Mesenchymal stem cell (in vitro differentiated cells and primary cell): ENCODE measurements around the gene HAPLN3. TPM values are rescaled to one million over a fixed set of nuclear protein-coding genes. Genes with fewer than 3 reads are reported as not detected.

ENCODE experiments used
- DNase-seq: peaks from one replicate; pipeline ENCODE4 v3.0.0-alpha.2; 2013
- H2AFZ ChIP-seq: one replicate; pipeline ENCODE4 v1.6.1; 2013; ENCODE audit warnings: low read depth, mild to moderate bottlenecking, control low read depth, inconsistent platforms, low read length, moderate library complexity
- H2AK5ac ChIP-seq: 2 replicates; pipeline ENCODE4 v1.6.1; 2013; ENCODE audit warnings: low read length, moderate library complexity, mild to moderate bottlenecking, inconsistent platforms; ENCODE audit not compliant: severe bottlenecking
- H2BK120ac ChIP-seq: one replicate; pipeline ENCODE4 v1.6.1; 2013; ENCODE audit warnings: low read depth, mild to moderate bottlenecking, inconsistent platforms, low read length, moderate library complexity
- H2BK12ac ChIP-seq, 2 experiments: one replicate each; pipeline ENCODE4 v1.6.1; 2013; ENCODE audit warnings: inconsistent platforms in 2 of 2, low read length in 2 of 2, mild to moderate bottlenecking in 2 of 2, moderate library complexity in 2 of 2, control low read depth in 1 of 2
- H2BK15ac ChIP-seq: one replicate; pipeline ENCODE4 v1.6.1; 2013; ENCODE audit warnings: mild to moderate bottlenecking, low read depth, inconsistent platforms; ENCODE audit not compliant: poor library complexity, severe bottlenecking
- H2BK5ac ChIP-seq: 2 replicates; pipeline ENCODE4 v1.6.1; 2013; ENCODE audit warnings: low read depth, mild to moderate bottlenecking, low read length, control low read depth, inconsistent platforms; ENCODE audit not compliant: poor library complexity, severe bottlenecking
- H3K14ac ChIP-seq, 2 experiments: one replicate each; pipeline ENCODE4 v1.6.1; 2013; ENCODE audit warnings: inconsistent platforms in 2 of 2, low read length in 2 of 2, control low read depth in 1 of 2, mild to moderate bottlenecking in 1 of 2, moderate library complexity in 1 of 2
- H3K18ac ChIP-seq, 2 experiments: one replicate each; pipeline ENCODE4 v1.6.1; 2013; ENCODE audit warnings: inconsistent platforms in 2 of 2, low read length in 2 of 2, control low read depth in 1 of 2, low read depth in 1 of 2, mild to moderate bottlenecking in 1 of 2
- H3K23ac ChIP-seq, 2 experiments: one replicate each; pipeline ENCODE4 v1.6.1; 2013; ENCODE audit warnings: inconsistent platforms in 2 of 2, low read length in 2 of 2, mild to moderate bottlenecking in 2 of 2, moderate library complexity in 2 of 2, control low read depth in 1 of 2
- H3K27ac ChIP-seq: 2 replicates; pipeline ENCODE4 v1.5.1; 2013; ENCODE audit warnings: mild to moderate bottlenecking, moderate library complexity, low read length, control low read depth, inconsistent platforms; ENCODE audit not compliant: poor library complexity, severe bottlenecking
- H3K27me3 ChIP-seq, 2 experiments: 2 replicates each; pipeline versions ENCODE4 v1.6.1 to v1.7.0; 2013; ENCODE audit warnings: low read length in 2 of 2, mild to moderate bottlenecking in 2 of 2, moderate library complexity in 2 of 2, control low read depth in 1 of 2, inconsistent platforms in 1 of 2; ENCODE audit not compliant: control insufficient read depth in 1 of 2, insufficient read depth in 1 of 2
- H3K36me3 ChIP-seq, 2 experiments: 2 replicates each; pipeline versions ENCODE4 v1.6.1 to v1.7.0; 2013; ENCODE audit warnings: low read length in 2 of 2, control low read depth in 1 of 2, inconsistent platforms in 1 of 2, low read depth in 1 of 2, mild to moderate bottlenecking in 1 of 2; ENCODE audit not compliant: insufficient read depth in 2 of 2, control insufficient read depth in 1 of 2
- H3K4ac ChIP-seq, 2 experiments: one replicate each; pipeline ENCODE4 v1.6.1; 2013; ENCODE audit warnings: inconsistent platforms in 2 of 2, low read length in 2 of 2, mild to moderate bottlenecking in 2 of 2, moderate library complexity in 2 of 2, control low read depth in 1 of 2, low read depth in 1 of 2
- H3K4me1 ChIP-seq: 2 replicates; pipeline ENCODE4 v1.6.1; 2013; ENCODE audit warnings: low read depth, low read length, control low read depth; ENCODE audit not compliant: control insufficient read depth, insufficient read depth
- H3K4me2 ChIP-seq: 2 replicates; pipeline ENCODE4 v1.6.1; 2013; ENCODE audit warnings: low read length, mild to moderate bottlenecking, inconsistent platforms; ENCODE audit not compliant: poor library complexity, severe bottlenecking
- H3K4me3 ChIP-seq, 2 experiments: 2 replicates each; pipeline versions ENCODE4 v1.5.1 to v1.7.0; 2013; ENCODE audit warnings: low read length in 2 of 2, mild to moderate bottlenecking in 2 of 2, control low read depth in 1 of 2, low read depth in 1 of 2; ENCODE audit not compliant: insufficient read depth in 1 of 2
- H3K79me1 ChIP-seq: replicated peaks from 2 replicates; pipeline ENCODE4 v1.6.1; 2013; ENCODE audit warnings: mild to moderate bottlenecking, control low read depth, low read length, inconsistent platforms; ENCODE audit not compliant: poor library complexity, severe bottlenecking
- H3K9ac ChIP-seq: 2 replicates; pipeline ENCODE4 v1.7.0; 2013; ENCODE audit warnings: mild to moderate bottlenecking, low read length, moderate library complexity
- H3K9me3 ChIP-seq: 2 replicates; pipeline ENCODE4 v1.7.0; 2013; ENCODE audit warnings: mild to moderate bottlenecking, low read length; ENCODE audit not compliant: control insufficient read depth
- H4K8ac ChIP-seq: one replicate; pipeline ENCODE4 v1.6.1; 2013; ENCODE audit warnings: inconsistent platforms, mild to moderate bottlenecking, low read length, moderate library complexity
- H4K91ac ChIP-seq: one replicate; pipeline ENCODE4 v1.6.1; 2013; ENCODE audit warnings: mild to moderate bottlenecking, low read length, inconsistent platforms
- WGBS: methylation state at CpG from one replicate; pipeline ENCODE4 v1.1.7; 2013; ENCODE audit warnings: mixed read lengths; 5-methylcytosine and 5-hydroxymethylcytosine counted together
- polyA plus RNA-seq, 2 experiments: library from polyadenylated mRNA; stranded (reverse); fragments of 200-250 nt; gene quantifications; one replicate each; pipeline ENCODE4 v1.2.3, GENCODE V29; 2013

HAPLN3 gene
- 0.98 TPM for polyA plus RNA-seq (2013, experiment 1 of 2)
- 1.1 TPM for polyA plus RNA-seq (2013, experiment 2 of 2)

DNA sequence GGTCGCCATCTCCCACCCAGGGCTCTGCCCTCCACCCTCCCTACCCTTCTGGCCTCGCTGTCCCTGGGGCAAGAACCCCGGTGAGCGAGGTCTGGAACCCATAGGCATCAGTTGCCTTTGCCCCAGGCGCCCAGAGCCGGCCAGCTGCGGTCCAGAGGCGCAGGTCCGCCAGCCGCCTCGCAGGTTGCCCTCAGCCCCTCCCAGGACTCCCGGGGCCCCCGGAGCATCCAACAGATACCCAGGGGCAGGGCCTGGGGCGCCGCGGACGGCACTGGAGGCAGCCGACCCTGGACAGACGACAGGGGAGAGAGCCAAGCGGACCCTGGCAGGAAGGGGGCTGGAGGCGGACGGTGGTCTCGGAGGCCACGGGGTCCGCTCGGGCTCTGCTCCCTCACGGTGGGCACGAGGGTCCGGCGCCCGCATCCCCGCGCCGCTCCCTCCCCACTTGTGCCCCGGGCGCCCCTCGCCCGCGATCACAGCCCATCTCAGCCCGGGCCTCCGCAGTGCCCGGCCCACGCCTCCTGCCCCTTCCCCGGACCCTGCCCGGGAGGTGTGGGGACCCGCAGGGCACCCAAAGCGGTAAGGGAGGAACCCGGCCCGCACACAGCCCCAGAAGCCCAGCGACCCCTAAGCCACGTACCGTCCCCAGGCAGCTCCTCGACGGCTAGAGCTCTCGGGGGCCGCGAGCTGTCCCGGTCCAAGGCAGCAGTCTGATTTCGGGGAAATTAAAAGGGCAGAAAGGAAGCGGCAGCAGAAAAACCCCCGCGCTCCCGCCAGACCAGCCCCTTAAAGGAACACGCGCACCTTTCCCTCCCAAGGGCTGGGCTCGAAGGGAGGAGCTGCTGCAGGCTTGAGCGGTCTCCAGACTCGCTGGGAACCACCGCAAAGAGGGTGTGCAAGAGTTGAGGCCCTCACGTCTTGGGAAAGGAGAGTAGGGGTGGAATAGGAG, at the start of gene HAPLN3:
Gene HAPLN3 (minus strand): TSS at position 726 of the 949 bp plus-strand sequence. CDS start 8,246 bp downstream, outside the sequence.
- Histone ChIP-seq H3K14ac (no peak within 1 kb of the TSS), H3K4ac (no peak within 1 kb of the TSS), H2AK5ac (no peak within 1 kb of the TSS), H3K36me3 (peaks cover 0 to 16% of the 10 kb centered on the region in 2 experiments), H3K9me3 (no peaks in the 10 kb centered on the region), H3K18ac (peak within 1 kb of the TSS; percentile 11 to 39), H3K4me2 (peak within 1 kb of the TSS; percentile 95), H3K9ac (peak within 1 kb of the TSS; percentile 58), H2BK5ac (no peak within 1 kb of the TSS), H3K4me1 (peaks cover 29% of the 10 kb centered on the region), H2BK120ac (no peak within 1 kb of the TSS), H2AFZ (peak within 1 kb of the TSS; percentile 21), H3K27me3 (peaks cover 14 to 27% of the 10 kb centered on the region in 2 experiments), H3K27ac (no peak within 1 kb of the TSS), H3K79me1 (no peaks in the 10 kb centered on the region), H2BK12ac (no peak within 1 kb of the TSS), H3K23ac (peak within 1 kb of the TSS in 1 of 2 experiments; percentile 43), H2BK15ac (peak within 1 kb of the TSS; percentile 60), H3K4me3 (peak within 1 kb of the TSS; percentile 57 to 72), H4K91ac (no peak within 1 kb of the TSS), H4K8ac (no peak within 1 kb of the TSS)
- 2% methylated on average over 51 of the region's 70 CpGs for WGBS
- DNase-seq: peak; percentile 29

GRCh38 chr15:88940110-88940675, 44.8 kb upstream of the HAPLN3 start:
- DNase-seq: peak; percentile 10
- H3K27me3 ChIP-seq: peaks cover 9 to 17% of the 10 kb centered on the region in 2 experiments
- no peak overlapping the region for H3K4me3 ChIP-seq
- no peak overlapping the region for H2BK120ac ChIP-seq
- no peaks in the 10 kb centered on the region for H3K79me1 ChIP-seq
- H3K9me3 ChIP-seq: no peaks in the 10 kb centered on the region
- H4K8ac ChIP-seq: no peak overlapping the region
- H3K4ac ChIP-seq: no peak overlapping the region
- no peak overlapping the region for H2AK5ac ChIP-seq
- no peak overlapping the region for H3K18ac ChIP-seq
- H3K36me3 ChIP-seq: no peaks in the 10 kb centered on the region
- H3K23ac ChIP-seq: no peak overlapping the region
- no peaks in the 10 kb centered on the region for H3K4me1 ChIP-seq
- 86% methylated on average over 4 of the region's 4 CpGs for WGBS
- no peak overlapping the region for H4K91ac ChIP-seq
- no peak overlapping the region for H3K4me2 ChIP-seq
- H2BK12ac ChIP-seq: no peak overlapping the region
- H2BK15ac ChIP-seq: no peak overlapping the region
- no peak overlapping the region for H3K14ac ChIP-seq
- H2BK5ac ChIP-seq: no peak overlapping the region
- H3K27ac ChIP-seq: no peak overlapping the region
- no peak overlapping the region for H2AFZ ChIP-seq
- no peak overlapping the region for H3K9ac ChIP-seq

GRCh38 chr15:88939486-88939806, 44.1 kb upstream of the HAPLN3 start:
- Histone ChIP-seq H3K23ac (no peak overlapping the region), H3K9me3 (no peaks in the 10 kb centered on the region), H4K8ac (no peak overlapping the region), H2BK120ac (no peak overlapping the region), H3K4me3 (no peak overlapping the region), H3K79me1 (no peaks in the 10 kb centered on the region), H3K36me3 (no peaks in the 10 kb centered on the region), H2AK5ac (no peak overlapping the region), H3K4me1 (no peaks in the 10 kb centered on the region), H3K27me3 (peaks cover 9 to 19% of the 10 kb centered on the region in 2 experiments), H2BK5ac (no peak overlapping the region), H3K9ac (no peak overlapping the region), H3K4ac (no peak overlapping the region), H2AFZ (no peak overlapping the region), H4K91ac (no peak overlapping the region), H3K4me2 (no peak overlapping the region), H3K14ac (no peak overlapping the region), H3K18ac (no peak overlapping the region), H2BK15ac (no peak overlapping the region), H3K27ac (no peak overlapping the region), H2BK12ac (no peak overlapping the region)
- DNase-seq: no peak
- 98% methylated on average over 2 of the region's 2 CpGs for WGBS

- Histone ChIP-seq H2BK12ac (no peak overlapping the region), H3K4me2 (no peak overlapping the region), H3K4me1 (no peaks in the 10 kb centered on the region), H2BK15ac (no peak overlapping the region), H2BK5ac (no peak overlapping the region), H3K27ac (no peak overlapping the region), H3K9ac (no peak overlapping the region), H3K18ac (no peak overlapping the region), H2BK120ac (no peak overlapping the region), H4K8ac (no peak overlapping the region), H3K4me3 (no peak overlapping the region), H4K91ac (no peak overlapping the region), H3K4ac (no peak overlapping the region), H3K36me3 (no peaks in the 10 kb centered on the region), H3K79me1 (no peaks in the 10 kb centered on the region), H2AFZ (no peak overlapping the region), H3K14ac (no peak overlapping the region), H3K9me3 (no peaks in the 10 kb centered on the region), H3K23ac (no peak overlapping the region), H3K27me3 (peaks cover 9 to 19% of the 10 kb centered on the region in 2 experiments), H2AK5ac (no peak overlapping the region)
- 77% methylated on average over 15 of the region's 15 CpGs for WGBS
- DNase-seq: no peak
Observed at GRCh38 chr15:88938802-88939485, 43.6 kb upstream of the HAPLN3 start.
